Peyer's patch (tissue), 4 donors: Measurements from ENCODE around the gene AKAP6.
A peak's percentile ranks its signal among the peaks of the same experiment; 100 is the strongest.

ENCODE experiments used
- POLR2A ChIP-seq, 2 donors: fragments of 450-650 bp; IDR thresholded peaks; one replicate each; pipeline ENCODE4 v1.5.1; 2017; ENCODE audit warnings: antibody characterized with exemption in 2 of 2, mild to moderate bottlenecking in 2 of 2, moderate library complexity in 2 of 2
- TF ChIP-seq, protein P1 (sequence below), 6 experiments: fragments of 450-650 bp in 4 of 6; fragments of 200-600 bp in 2 of 6; sonication (generic) in 1 of 6; IDR thresholded peaks; one replicate each; pipeline ENCODE4 v1.5.1; 2017 to 2019; ENCODE audit warnings: antibody characterized with exemption in 6 of 6, mild to moderate bottlenecking in 3 of 6, moderate library complexity in 1 of 6

DNA sequence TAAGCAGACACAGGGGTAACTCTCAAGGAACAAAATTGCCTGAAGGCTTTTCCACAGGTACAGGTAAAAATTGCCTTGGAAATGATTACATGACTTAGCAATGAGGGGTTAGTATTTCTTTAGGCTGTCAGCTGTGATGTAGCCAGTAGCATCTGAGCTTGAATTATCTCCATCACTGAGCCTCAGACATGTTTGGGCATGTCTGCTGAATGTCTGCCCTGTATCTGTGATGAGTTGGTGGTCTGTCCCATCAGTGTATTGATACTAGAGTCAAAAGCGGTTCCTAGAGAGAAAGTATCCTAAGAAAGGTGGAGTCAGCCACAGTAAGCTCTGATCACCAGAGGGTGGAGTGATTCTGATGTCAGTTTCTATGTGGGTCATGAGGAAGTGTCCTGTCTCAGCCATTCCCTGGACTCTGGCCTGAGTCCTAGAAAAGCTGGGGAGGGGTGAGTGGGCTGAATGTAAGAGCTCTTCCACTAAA lies 16.3 kb downstream of the AKAP6 start:
- TF ChIP-seq, protein P1, sequence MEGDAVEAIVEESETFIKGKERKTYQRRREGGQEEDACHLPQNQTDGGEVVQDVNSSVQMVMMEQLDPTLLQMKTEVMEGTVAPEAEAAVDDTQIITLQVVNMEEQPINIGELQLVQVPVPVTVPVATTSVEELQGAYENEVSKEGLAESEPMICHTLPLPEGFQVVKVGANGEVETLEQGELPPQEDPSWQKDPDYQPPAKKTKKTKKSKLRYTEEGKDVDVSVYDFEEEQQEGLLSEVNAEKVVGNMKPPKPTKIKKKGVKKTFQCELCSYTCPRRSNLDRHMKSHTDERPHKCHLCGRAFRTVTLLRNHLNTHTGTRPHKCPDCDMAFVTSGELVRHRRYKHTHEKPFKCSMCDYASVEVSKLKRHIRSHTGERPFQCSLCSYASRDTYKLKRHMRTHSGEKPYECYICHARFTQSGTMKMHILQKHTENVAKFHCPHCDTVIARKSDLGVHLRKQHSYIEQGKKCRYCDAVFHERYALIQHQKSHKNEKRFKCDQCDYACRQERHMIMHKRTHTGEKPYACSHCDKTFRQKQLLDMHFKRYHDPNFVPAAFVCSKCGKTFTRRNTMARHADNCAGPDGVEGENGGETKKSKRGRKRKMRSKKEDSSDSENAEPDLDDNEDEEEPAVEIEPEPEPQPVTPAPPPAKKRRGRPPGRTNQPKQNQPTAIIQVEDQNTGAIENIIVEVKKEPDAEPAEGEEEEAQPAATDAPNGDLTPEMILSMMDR (IDR thresholded peaks at IDR 0.05): peak in 1 of 6 experiments; percentile 8
- TF ChIP-seq POLR2A (IDR thresholded peaks at IDR 0.05): no peak
